Camera-type eye (tissue), 1 donor: Measurements from ENCODE around the gene OR52E1. TPM values are rescaled to one million over a fixed set of nuclear protein-coding genes. Genes with fewer than 3 reads are reported as not detected.

Experiments
- total RNA-seq: library from RNA; depleted of rRNA; stranded (reverse); fragments of >200 nt; gene quantifications from one replicate; pipeline ENCODE4 v1.2.3, GENCODE V29; 2014

Gene OR52E1
- total RNA-seq: 0.60 TPM

DNA sequence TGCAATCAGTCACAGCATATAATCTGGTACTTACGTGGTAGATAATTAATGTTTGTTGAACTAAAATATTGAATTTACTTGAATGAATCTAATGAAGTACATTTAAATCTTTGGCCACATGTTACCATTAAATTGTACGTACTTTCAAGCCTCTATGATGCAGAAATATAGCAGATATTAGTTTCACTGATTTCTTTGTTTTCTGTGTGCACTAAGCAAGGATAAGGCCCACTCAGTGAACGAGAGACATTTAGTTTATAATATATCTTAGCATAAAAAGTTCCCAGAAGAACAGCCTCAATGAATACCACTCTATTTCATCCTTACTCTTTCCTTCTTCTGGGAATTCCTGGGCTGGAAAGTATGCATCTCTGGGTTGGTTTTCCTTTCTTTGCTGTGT, at the start of gene OR52E1:
TSS of gene OR52E1 (plus strand) at position 301 of the 400 bp plus-strand sequence.

DNA sequence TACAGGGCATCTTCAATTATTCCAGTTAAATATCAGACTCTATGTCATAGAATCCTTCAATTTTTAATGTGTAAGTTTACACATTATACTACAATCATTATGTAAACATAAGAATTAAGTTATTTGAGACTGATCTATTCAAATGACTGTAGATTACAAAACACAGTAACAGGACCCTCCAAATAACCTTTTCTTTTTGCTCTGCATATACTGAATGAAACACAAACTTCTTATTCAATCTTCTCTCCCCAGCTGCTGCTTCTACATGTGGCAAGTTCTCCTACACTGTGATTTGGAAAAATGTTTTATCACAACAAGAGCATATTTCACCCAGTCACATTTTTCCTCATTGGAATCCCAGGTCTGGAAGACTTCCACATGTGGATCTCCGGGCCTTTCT, 23.1 kb upstream of the OR52E1 start, which contains the start of gene OR52J3:
TSS of gene OR52J3 (plus strand) at position 301 of the 400 bp plus-strand sequence. CDS start at position 301, 0 bp downstream.

DNA sequence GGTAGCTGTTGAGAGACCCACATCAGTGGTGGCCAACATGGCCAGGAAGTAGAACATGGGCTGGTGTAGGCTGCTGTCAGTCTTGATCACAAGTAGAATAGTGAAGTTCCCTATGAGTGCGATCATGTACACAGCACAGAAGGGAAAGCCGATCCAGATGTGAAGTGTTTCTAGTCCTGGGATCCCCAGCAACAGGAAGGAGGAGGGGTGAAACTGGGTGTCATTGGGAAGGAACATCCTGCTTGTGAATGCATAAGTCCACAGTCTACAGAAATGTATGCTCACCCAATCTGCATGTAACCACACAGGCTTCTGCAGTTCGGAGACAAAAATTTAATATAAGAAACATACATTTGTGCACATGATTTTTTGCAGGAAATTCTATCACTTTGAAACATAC, 10.0 kb upstream of the OR52E1 start, which contains the start of gene OR52E2:
TSS of gene OR52E2 (minus strand) at position 237 of the 400 bp plus-strand sequence. CDS start at position 237, 0 bp downstream.

Other genes with a start within 250 kb of the OR52E1 start
- not detected for gene OR51F2, start 248.3 kb upstream of the OR52E1 start, total RNA-seq
- not detected for gene OR51S1, start 220.4 kb upstream of the OR52E1 start, total RNA-seq
- gene OR51T1, start 187.7 kb upstream of the OR52E1 start, total RNA-seq: not detected
- gene OR51A7, start 165.8 kb upstream of the OR52E1 start, total RNA-seq: not detected
- not detected for gene OR51G2, start 150.2 kb upstream of the OR52E1 start, total RNA-seq
- not detected for gene OR51G1, start 145.2 kb upstream of the OR52E1 start, total RNA-seq
- gene OR51A4, start 122.0 kb upstream of the OR52E1 start, total RNA-seq: not detected
- not detected for gene OR51A2, start 113.9 kb upstream of the OR52E1 start, total RNA-seq
- gene OR51L1, start 74.7 kb upstream of the OR52E1 start, total RNA-seq: not detected
- gene OR52J3, start 23.0 kb upstream of the OR52E1 start, total RNA-seq: not detected
- not detected for gene OR52E2, start 9.9 kb upstream of the OR52E1 start, total RNA-seq
- gene OR52A5, start 68.8 kb downstream of the OR52E1 start, total RNA-seq: not detected
- gene OR52A1, start 85.2 kb downstream of the OR52E1 start, total RNA-seq: not detected
- gene OR51V1, start 131.1 kb downstream of the OR52E1 start, total RNA-seq: not detected
- gene HBB, start 157.5 kb downstream of the OR52E1 start, total RNA-seq: 165 TPM
- not detected for gene HBD, start 164.9 kb downstream of the OR52E1 start, total RNA-seq
- gene HBG1, start 180.3 kb downstream of the OR52E1 start, total RNA-seq: 6.3 TPM
- 1,428 TPM for gene HBG2, start 185.2 kb downstream of the OR52E1 start, total RNA-seq
- 1.5 TPM for gene HBE1, start 200.4 kb downstream of the OR52E1 start, total RNA-seq
- not detected for gene OR51B4, start 232.4 kb downstream of the OR52E1 start, total RNA-seq